K562 (cell line): Measurements from ENCODE around the gene TBX1. TPM values are rescaled to one million over a fixed set of nuclear protein-coding genes. Genes with fewer than 3 reads are reported as not detected.

Experiments
- BCL6 ChIP-seq: fragments of 250-450 bp; sonication (Bioruptor Pico); IDR thresholded peaks from 2 replicates; pipeline ENCODE4 v1.4.0; 2020
- E2F5 ChIP-seq: sonication (generic); formaldehyde crosslinking; IDR thresholded peaks from 2 replicates; pipeline ENCODE4 v1.8.0; 2022; ENCODE audit warnings: mild to moderate bottlenecking, missing genetic modification reagents
- HDAC3 ChIP-seq: fragments of 450-650 bp; IDR thresholded peaks from 2 replicates; pipeline ENCODE4 v1.6.1; 2018; ENCODE audit warnings: borderline replicate concordance, mild to moderate bottlenecking, moderate library complexity; ENCODE audit not compliant: partially characterized antibody
- IFI16 ChIP-seq: fragments of 250-450 bp; sonication (Bioruptor Pico); IDR thresholded peaks from 2 replicates; pipeline ENCODE4 v2.1.2; 2022; ENCODE audit warnings: mild to moderate bottlenecking, inconsistent platforms
- LARP7 ChIP-seq: fragments of 450-650 bp; IDR thresholded peaks from 2 replicates; pipeline ENCODE4 v1.6.1; 2016
- POLR3G ChIP-seq: IDR thresholded peaks from 2 replicates; pipeline ENCODE4 v1.6.1; 2011; ENCODE audit not compliant: insufficient read length, insufficient replicate concordance; ENCODE audit errors: extremely low read depth
- PURB ChIP-seq: sonication (generic); formaldehyde crosslinking; IDR thresholded peaks from 2 replicates; pipeline ENCODE4 v1.9.0; 2021; ENCODE audit warnings: low read depth, mild to moderate bottlenecking, missing genetic modification reagents
- SMAD1 ChIP-seq: fragments of 150-350 bp; IDR thresholded peaks from 2 replicates; pipeline ENCODE4 v1.6.1; 2014; ENCODE audit warnings: low read length, low read depth; ENCODE audit not compliant: partially characterized antibody
- SOX6 ChIP-seq: fragments of 450-650 bp; IDR thresholded peaks from 2 replicates; pipeline ENCODE4 v1.6.1; 2014; ENCODE audit warnings: mild to moderate bottlenecking
- STAT5A ChIP-seq: IDR thresholded peaks from 2 replicates; pipeline ENCODE4 v1.6.1; 2012; ENCODE audit warnings: low read length, inconsistent platforms, borderline replicate concordance
- ZNF583 ChIP-seq: fragments of 250-450 bp; sonication (Bioruptor Pico); IDR thresholded peaks from 2 replicates; pipeline ENCODE4 v1.4.0; 2020
- ZNF699 ChIP-seq: fragments of 250-450 bp; sonication (Bioruptor Pico); IDR thresholded peaks from 2 replicates; pipeline ENCODE4 v1.8.0; 2021; ENCODE audit warnings: mild to moderate bottlenecking, moderate library complexity; ENCODE audit not compliant: insufficient replicate concordance
- polyA plus RNA-seq, 8 experiments: library from polyadenylated mRNA; depleted of rRNA in 4 of 8; stranded (reverse) in 5 of 8; unstranded in 3 of 8; fragments of >200 nt; fragmentation: Nextera tagmentation in 2 of 8; fragmentation: Illumina TruSeq in 1 of 8; extraction: Ambion mirVana in 2 of 8; extraction: Trizol in 1 of 8; gene quantifications; 2 replicates each; pipeline versions ENCODE4 v1.2.1 to v1.2.3, GENCODE V29; 2011 to 2014; ENCODE audit warnings: inconsistent platforms in 1 of 8, missing spikeins in 1 of 8
- total RNA-seq, 7 experiments: library from RNA; depleted of rRNA in 6 of 7; stranded (reverse); fragments of >200 nt in 6 of 7; fragmentation: Illumina TruSeq in 2 of 7; extraction: Trizol in 2 of 7; gene quantifications; 2 replicates each; pipeline versions ENCODE4 v1.2.1 to v1.2.3, GENCODE V29; 2011 to 2021; ENCODE audit warnings: low replicate concordance in 1 of 7
- TF ChIP-seq, protein P1 (sequence below): fragments of 200-600 bp; sonication (generic); IDR thresholded peaks from one replicate; pipeline ENCODE4 v1.6.1; 2012; ENCODE audit warnings: mild to moderate bottlenecking, low read depth, low read length, inconsistent platforms
- TF ChIP-seq, protein P2 (sequence below): fragments of 250-450 bp; sonication (Bioruptor Pico); IDR thresholded peaks from 2 replicates; pipeline ENCODE4 v1.4.0; 2020; ENCODE audit warnings: mild to moderate bottlenecking, moderate library complexity

Gene TBX1
- total and polyA plus RNA-seq, 9 of the 15 experiments (the other 6 are each of a cell fraction or from before 2014, with no cell fraction given), result 0.07 to 35.0 (median 3.9) TPM

DNA sequence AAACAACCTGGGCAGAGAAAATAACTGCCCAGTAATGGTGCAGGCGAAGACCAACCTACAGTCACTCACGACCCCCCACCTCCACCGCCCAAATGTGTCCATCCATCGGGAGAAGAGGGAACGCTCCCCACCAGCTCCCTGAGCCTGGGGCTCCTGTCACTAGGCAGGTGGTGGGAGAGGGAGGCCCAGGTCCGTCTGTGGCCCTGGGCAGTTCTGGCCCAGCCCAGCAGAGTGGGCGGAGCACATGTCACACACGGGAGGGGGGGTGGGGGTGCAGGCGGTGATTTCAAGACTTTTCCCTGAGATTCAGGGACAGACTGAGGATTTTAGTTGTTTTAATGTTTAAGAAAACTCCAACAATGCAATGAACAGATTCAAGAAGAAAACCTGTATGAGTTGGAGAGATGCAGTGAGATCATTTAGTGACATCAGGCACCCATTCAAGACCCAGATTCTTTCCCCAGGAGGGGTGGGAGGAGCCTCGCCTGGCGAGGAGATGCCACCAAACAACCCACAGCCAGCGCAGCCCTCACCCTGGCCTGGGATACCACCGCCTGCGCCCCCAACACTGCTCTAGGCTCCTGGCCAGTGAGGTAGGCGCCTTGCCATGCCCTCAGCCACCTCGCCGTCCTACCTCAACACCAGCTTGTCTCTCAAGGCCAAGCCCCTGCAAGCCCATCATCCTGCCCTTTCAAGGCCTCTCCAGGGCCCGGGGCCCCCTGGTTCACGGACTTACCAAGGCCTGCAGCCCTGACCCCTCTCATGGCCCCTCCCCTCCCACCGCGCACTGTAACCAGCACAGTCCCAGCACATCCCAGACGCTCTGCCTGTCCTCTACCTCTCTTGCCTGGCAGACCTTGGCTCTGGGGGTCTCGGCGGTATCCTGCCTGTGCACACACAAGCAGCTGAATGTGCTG lies 36.8 kb downstream of the TBX1 start (continued):
- TF ChIP-seq, protein P1, sequence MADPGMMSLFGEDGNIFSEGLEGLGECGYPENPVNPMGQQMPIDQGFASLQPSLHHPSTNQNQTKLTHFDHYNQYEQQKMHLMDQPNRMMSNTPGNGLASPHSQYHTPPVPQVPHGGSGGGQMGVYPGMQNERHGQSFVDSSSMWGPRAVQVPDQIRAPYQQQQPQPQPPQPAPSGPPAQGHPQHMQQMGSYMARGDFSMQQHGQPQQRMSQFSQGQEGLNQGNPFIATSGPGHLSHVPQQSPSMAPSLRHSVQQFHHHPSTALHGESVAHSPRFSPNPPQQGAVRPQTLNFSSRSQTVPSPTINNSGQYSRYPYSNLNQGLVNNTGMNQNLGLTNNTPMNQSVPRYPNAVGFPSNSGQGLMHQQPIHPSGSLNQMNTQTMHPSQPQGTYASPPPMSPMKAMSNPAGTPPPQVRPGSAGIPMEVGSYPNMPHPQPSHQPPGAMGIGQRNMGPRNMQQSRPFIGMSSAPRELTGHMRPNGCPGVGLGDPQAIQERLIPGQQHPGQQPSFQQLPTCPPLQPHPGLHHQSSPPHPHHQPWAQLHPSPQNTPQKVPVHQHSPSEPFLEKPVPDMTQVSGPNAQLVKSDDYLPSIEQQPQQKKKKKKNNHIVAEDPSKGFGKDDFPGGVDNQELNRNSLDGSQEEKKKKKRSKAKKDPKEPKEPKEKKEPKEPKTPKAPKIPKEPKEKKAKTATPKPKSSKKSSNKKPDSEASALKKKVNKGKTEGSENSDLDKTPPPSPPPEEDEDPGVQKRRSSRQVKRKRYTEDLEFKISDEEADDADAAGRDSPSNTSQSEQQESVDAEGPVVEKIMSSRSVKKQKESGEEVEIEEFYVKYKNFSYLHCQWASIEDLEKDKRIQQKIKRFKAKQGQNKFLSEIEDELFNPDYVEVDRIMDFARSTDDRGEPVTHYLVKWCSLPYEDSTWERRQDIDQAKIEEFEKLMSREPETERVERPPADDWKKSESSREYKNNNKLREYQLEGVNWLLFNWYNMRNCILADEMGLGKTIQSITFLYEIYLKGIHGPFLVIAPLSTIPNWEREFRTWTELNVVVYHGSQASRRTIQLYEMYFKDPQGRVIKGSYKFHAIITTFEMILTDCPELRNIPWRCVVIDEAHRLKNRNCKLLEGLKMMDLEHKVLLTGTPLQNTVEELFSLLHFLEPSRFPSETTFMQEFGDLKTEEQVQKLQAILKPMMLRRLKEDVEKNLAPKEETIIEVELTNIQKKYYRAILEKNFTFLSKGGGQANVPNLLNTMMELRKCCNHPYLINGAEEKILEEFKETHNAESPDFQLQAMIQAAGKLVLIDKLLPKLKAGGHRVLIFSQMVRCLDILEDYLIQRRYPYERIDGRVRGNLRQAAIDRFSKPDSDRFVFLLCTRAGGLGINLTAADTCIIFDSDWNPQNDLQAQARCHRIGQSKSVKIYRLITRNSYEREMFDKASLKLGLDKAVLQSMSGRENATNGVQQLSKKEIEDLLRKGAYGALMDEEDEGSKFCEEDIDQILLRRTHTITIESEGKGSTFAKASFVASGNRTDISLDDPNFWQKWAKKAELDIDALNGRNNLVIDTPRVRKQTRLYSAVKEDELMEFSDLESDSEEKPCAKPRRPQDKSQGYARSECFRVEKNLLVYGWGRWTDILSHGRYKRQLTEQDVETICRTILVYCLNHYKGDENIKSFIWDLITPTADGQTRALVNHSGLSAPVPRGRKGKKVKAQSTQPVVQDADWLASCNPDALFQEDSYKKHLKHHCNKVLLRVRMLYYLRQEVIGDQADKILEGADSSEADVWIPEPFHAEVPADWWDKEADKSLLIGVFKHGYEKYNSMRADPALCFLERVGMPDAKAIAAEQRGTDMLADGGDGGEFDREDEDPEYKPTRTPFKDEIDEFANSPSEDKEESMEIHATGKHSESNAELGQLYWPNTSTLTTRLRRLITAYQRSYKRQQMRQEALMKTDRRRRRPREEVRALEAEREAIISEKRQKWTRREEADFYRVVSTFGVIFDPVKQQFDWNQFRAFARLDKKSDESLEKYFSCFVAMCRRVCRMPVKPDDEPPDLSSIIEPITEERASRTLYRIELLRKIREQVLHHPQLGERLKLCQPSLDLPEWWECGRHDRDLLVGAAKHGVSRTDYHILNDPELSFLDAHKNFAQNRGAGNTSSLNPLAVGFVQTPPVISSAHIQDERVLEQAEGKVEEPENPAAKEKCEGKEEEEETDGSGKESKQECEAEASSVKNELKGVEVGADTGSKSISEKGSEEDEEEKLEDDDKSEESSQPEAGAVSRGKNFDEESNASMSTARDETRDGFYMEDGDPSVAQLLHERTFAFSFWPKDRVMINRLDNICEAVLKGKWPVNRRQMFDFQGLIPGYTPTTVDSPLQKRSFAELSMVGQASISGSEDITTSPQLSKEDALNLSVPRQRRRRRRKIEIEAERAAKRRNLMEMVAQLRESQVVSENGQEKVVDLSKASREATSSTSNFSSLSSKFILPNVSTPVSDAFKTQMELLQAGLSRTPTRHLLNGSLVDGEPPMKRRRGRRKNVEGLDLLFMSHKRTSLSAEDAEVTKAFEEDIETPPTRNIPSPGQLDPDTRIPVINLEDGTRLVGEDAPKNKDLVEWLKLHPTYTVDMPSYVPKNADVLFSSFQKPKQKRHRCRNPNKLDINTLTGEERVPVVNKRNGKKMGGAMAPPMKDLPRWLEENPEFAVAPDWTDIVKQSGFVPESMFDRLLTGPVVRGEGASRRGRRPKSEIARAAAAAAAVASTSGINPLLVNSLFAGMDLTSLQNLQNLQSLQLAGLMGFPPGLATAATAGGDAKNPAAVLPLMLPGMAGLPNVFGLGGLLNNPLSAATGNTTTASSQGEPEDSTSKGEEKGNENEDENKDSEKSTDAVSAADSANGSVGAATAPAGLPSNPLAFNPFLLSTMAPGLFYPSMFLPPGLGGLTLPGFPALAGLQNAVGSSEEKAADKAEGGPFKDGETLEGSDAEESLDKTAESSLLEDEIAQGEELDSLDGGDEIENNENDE, result no peak
- TF ChIP-seq, protein P2, sequence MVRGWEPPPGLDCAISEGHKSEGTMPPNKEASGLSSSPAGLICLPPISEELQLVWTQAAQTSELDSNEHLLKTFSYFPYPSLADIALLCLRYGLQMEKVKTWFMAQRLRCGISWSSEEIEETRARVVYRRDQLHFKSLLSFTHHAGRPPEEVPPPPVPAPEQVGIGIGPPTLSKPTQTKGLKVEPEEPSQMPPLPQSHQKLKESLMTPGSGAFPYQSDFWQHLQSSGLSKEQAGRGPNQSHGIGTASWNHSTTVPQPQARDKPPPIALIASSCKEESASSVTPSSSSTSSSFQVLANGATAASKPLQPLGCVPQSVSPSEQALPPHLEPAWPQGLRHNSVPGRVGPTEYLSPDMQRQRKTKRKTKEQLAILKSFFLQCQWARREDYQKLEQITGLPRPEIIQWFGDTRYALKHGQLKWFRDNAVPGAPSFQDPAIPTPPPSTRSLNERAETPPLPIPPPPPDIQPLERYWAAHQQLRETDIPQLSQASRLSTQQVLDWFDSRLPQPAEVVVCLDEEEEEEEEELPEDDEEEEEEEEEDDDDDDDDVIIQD (CRISPR knock-in tag), result no peak
- TF ChIP-seq E2F5 (CRISPR knock-in tag), result no peak
- no peak for TF ChIP-seq PURB (CRISPR knock-in tag)
- no peak for TF ChIP-seq LARP7
- TF ChIP-seq HDAC3, result no peak
- peak; percentile 43 for TF ChIP-seq ZNF699 (CRISPR knock-in tag)
- TF ChIP-seq SMAD1, result no peak
- no peak for TF ChIP-seq IFI16 (CRISPR knock-in tag)
- TF ChIP-seq POLR3G, result no peak
- TF ChIP-seq SOX6, result no peak
- no peak for TF ChIP-seq BCL6 (CRISPR knock-in tag)
- TF ChIP-seq STAT5A, result no peak
- TF ChIP-seq ZNF583, result 0 out of 2 replicates have a peak, but pooled peaks have one; percentile 40
